ENCODE measurements around the gene ABCG4. TPM values are rescaled to one million over a fixed set of nuclear protein-coding genes. Genes with fewer than 3 reads are reported as not detected.

ABCG4 gene
- total and polyA plus RNA-seq, 2 donors (not counting 1 experiment from before 2014, with no cell fraction given) = not detected

DNA sequence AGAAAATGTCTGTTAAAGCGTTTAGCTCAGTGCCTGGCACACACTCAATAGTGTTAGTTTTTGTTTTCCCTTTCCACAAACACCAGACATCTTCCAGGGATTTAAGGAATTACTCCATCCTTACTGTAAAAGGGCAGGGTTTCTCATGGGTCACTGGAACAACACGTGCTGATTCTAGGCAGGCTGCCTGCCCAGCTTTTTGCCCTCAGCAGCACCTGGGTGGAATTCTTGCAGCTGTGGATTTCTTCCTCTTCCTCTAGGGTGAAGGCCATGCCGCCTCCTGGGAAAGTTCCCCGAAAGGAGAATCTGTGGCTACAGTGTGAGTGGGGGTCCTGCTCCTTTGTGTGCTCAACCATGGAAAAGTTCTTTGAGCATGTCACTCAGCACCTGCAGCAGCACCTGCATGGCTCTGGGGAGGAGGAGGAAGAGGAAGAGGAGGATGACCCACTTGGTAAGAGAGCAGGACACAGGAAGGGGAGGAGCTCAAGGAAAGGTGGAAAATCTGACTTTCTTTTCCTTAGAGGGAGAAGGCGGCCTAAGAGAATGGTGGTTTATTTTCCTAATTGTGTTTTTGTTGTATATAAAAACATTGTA, 22.1 kb upstream of the ABCG4 start:
- CTCF ChIA-PET = no interaction called here
- 78% methylated on average over 3 of the region's 5 CpGs for WGBS (ENCODE audit: insufficient coverage)
- peaks cover 68% of the 10 kb centered on the region for H3K79me2 ChIP-seq (ENCODE audit: control insufficient read depth, insufficient read depth, low read length)
- no peak overlapping the region for H3K27ac ChIP-seq (ENCODE audit: low read length in 2 of 2)
- no peak overlapping the region for H3K27ac Mint-ChIP-seq
- intact Hi-C loops (cut with micrococcal nuclease) = no loop called here
- POLR2A ChIA-PET = interaction anchor here (0.6 to 0.7 kb wide), 3 partner anchors 15 to 174 kb away, joined by 3 to 7 read pairs (median 5); no protein-coding TSS in a partner anchor
- peaks cover 0 to 46% of the 10 kb centered on the region in 2 experiments for H3K36me3 ChIP-seq (replicated peaks in 1 of 2; ENCODE audit: control extremely low read depth in 1 of 2, control insufficient read depth in 1 of 2, extremely low read depth in 1 of 2, insufficient read depth in 2 of 2, low read length in 1 of 2)
- no peak overlapping the region for H3K4me3 Mint-ChIP-seq
- H2AFZ ChIP-seq (ENCODE audit: insufficient read depth, low read depth, low read length, poor library complexity, severe bottlenecking) = no peak overlapping the region
- no peaks in the 10 kb centered on the region for H3K27me3 ChIP-seq (replicated peaks in 1 of 4; ENCODE audit: control extremely low read depth in 1 of 4, control insufficient read depth in 3 of 4, insufficient read depth in 4 of 4, low read length in 3 of 4)
- TF ChIP-seq, protein P1, sequence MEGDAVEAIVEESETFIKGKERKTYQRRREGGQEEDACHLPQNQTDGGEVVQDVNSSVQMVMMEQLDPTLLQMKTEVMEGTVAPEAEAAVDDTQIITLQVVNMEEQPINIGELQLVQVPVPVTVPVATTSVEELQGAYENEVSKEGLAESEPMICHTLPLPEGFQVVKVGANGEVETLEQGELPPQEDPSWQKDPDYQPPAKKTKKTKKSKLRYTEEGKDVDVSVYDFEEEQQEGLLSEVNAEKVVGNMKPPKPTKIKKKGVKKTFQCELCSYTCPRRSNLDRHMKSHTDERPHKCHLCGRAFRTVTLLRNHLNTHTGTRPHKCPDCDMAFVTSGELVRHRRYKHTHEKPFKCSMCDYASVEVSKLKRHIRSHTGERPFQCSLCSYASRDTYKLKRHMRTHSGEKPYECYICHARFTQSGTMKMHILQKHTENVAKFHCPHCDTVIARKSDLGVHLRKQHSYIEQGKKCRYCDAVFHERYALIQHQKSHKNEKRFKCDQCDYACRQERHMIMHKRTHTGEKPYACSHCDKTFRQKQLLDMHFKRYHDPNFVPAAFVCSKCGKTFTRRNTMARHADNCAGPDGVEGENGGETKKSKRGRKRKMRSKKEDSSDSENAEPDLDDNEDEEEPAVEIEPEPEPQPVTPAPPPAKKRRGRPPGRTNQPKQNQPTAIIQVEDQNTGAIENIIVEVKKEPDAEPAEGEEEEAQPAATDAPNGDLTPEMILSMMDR (IDR thresholded peaks at IDR 0.05) = no peak
- TF ChIP-seq EZH2 (IDR thresholded peaks at IDR 0.05; ENCODE audit: borderline replicate concordance, insufficient read depth, low read depth, low read length, poor library complexity, severe bottlenecking) = no peak
- no peaks in the 10 kb centered on the region for H3K9me3 ChIP-seq (ENCODE audit: control extremely low read depth in 1 of 3, control insufficient read depth in 2 of 3, insufficient read depth in 1 of 3, low read length in 2 of 3)
- no peak overlapping the region for H3K4me2 ChIP-seq (replicated peaks; ENCODE audit: low read depth, low read length, poor library complexity, severe bottlenecking)
- H3K4me3 ChIP-seq (ENCODE audit: control extremely low read depth in 1 of 5, extremely low read depth in 1 of 5, insufficient read depth in 1 of 5, low read depth in 2 of 5, low read length in 4 of 5) = no peak overlapping the region
- no peak for ATAC-seq (ENCODE audit: low read depth)
- no peak for DNase-seq
- H3K27me3 Mint-ChIP-seq = no peaks in the 10 kb centered on the region
- no peak overlapping the region for H3K9ac ChIP-seq (ENCODE audit: low read length)
- peaks cover 7% of the 10 kb centered on the region for H4K20me1 ChIP-seq (ENCODE audit: control insufficient read depth, insufficient read depth, low read length, poor library complexity, severe bottlenecking)
- H3K9me3 Mint-ChIP-seq (ENCODE audit: insufficient read depth) = no peaks in the 10 kb centered on the region
- peaks cover 19% of the 10 kb centered on the region for H3K4me1 Mint-ChIP-seq
- peaks cover 9 to 10% of the 10 kb centered on the region in 2 donors for H3K4me1 ChIP-seq (ENCODE audit: control insufficient read depth in 2 of 2, insufficient read depth in 2 of 2, low read length in 2 of 2)

DNA sequence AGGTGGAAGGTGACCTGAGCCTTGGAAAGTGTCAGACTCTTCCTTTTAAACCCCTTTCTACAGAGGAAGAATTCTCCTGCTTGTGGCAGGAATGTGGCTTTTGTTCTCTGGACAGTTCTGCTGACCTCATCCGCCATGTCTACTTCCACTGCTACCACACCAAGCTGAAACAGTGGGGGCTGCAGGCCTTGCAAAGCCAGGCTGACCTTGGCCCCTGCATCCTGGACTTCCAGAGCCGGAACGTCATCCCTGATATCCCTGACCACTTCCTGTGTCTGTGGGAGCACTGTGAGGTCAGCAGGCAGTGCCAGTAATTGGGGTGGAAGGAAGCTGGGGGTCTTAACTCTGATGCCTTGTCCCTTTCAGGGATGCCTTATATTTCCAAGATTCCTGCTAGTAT, 18.2 kb upstream of the ABCG4 start:
- no peak for DNase-seq
- Histone ChIP-seq H3K79me2 (ENCODE audit: control insufficient read depth, insufficient read depth, low read length) (peaks cover 29% of the 10 kb centered on the region), H3K9ac (ENCODE audit: low read length) (no peak overlapping the region), H3K4me1 (ENCODE audit: control insufficient read depth in 2 of 2, insufficient read depth in 2 of 2, low read length in 2 of 2) (no peaks in the 10 kb centered on the region), H3K27ac (ENCODE audit: low read length in 2 of 2) (no peak overlapping the region), H4K20me1 (ENCODE audit: control insufficient read depth, insufficient read depth, low read length, poor library complexity, severe bottlenecking) (no peaks in the 10 kb centered on the region), H3K4me3 (ENCODE audit: control extremely low read depth in 1 of 5, extremely low read depth in 1 of 5, insufficient read depth in 1 of 5, low read depth in 2 of 5, low read length in 4 of 5) (no peak overlapping the region), H3K36me3 (replicated peaks in 1 of 2; ENCODE audit: control extremely low read depth in 1 of 2, control insufficient read depth in 1 of 2, extremely low read depth in 1 of 2, insufficient read depth in 2 of 2, low read length in 1 of 2) (peaks cover 1 to 64% of the 10 kb centered on the region in 2 experiments), H3K4me2 (replicated peaks; ENCODE audit: low read depth, low read length, poor library complexity, severe bottlenecking) (no peak overlapping the region), H3K27me3 (replicated peaks in 1 of 4; ENCODE audit: control extremely low read depth in 1 of 4, control insufficient read depth in 3 of 4, insufficient read depth in 4 of 4, low read length in 3 of 4) (no peaks in the 10 kb centered on the region), H3K9me3 (ENCODE audit: control extremely low read depth in 1 of 3, control insufficient read depth in 2 of 3, insufficient read depth in 1 of 3, low read length in 2 of 3) (no peaks in the 10 kb centered on the region), H2AFZ (ENCODE audit: insufficient read depth, low read depth, low read length, poor library complexity, severe bottlenecking) (no peak overlapping the region)
- Mint-ChIP-seq H3K27me3 (no peaks in the 10 kb centered on the region), H3K27ac (no peak overlapping the region), H3K4me3 (no peak overlapping the region), H3K4me1 (peaks cover 5% of the 10 kb centered on the region), H3K9me3 (ENCODE audit: insufficient read depth) (no peaks in the 10 kb centered on the region)
- 100% methylated on average over 1 of the region's 3 CpGs for WGBS (ENCODE audit: insufficient coverage)
- ChIA-PET CTCF (no interaction called here), POLR2A (no interaction called here)
- intact Hi-C loops (cut with micrococcal nuclease) = no loop called here
- ATAC-seq (ENCODE audit: low read depth) = no peak
- TF ChIP-seq, protein P1 (IDR thresholded peaks at IDR 0.05) = no peak
- no peak for TF ChIP-seq EZH2 (IDR thresholded peaks at IDR 0.05; ENCODE audit: borderline replicate concordance, insufficient read depth, low read depth, low read length, poor library complexity, severe bottlenecking)
